Endothelial cell of umbilical vein (primary cell): ENCODE results near the gene ADCYAP1R1. TPM values are rescaled to one million over a fixed set of nuclear protein-coding genes. Genes with fewer than 3 reads are reported as not detected.

Experiments used
- BruUV-seq: library from RNA; stranded (reverse); fragments of 400-500 nt; replicated peaks from 2 replicates; lab custom pipeline; 2021; lab: Mats Ljungman, UMichigan
- CTCF ChIA-PET: fragments of 300-600, 350-600 bp; sonication (Branson Sonifier 250); formaldehyde crosslinking; loops from one replicate; lab custom pipeline; 2021; ENCODE audit warnings: antibody characterized with exemption, inconsistent platforms; lab: Charles Lee
- POLR2A ChIA-PET: fragments of 300-600, 350-600 bp; sonication (Branson Sonifier 250); formaldehyde crosslinking; loops from one replicate; lab custom pipeline; 2021; ENCODE audit warnings: antibody characterized with exemption, inconsistent platforms; lab: Charles Lee
- DNase-seq: peaks from one replicate; pipeline ENCODE4 v3.0.0-alpha.2; 2011; ENCODE audit warnings: low read depth, low spot score
- FAIRE-seq: peaks from 2 replicates; lab custom pipeline; 2011; peaks lifted over from hg19 to GRCh38; lab: Jason Lieb, UNC
- H2AFZ ChIP-seq: 2 replicates; pipeline ENCODE4 v1.6.0; 2012; ENCODE audit warnings: low read depth, low read length, control low read depth, inconsistent platforms
- H3K27ac ChIP-seq: 2 replicates; pipeline ENCODE4 v1.5.1; 2011; ENCODE audit warnings: low read depth, mild to moderate bottlenecking, control low read depth, low read length, moderate library complexity; ENCODE audit not compliant: insufficient read depth
- H3K27me3 ChIP-seq, 2 experiments: 2 replicates each; pipeline versions ENCODE4 v1.6.0 to v1.6.1; 2011; ENCODE audit warnings: low read length in 2 of 2, mixed read lengths in 1 of 2; ENCODE audit not compliant: control insufficient read depth in 2 of 2, insufficient read depth in 2 of 2
- H3K36me3 ChIP-seq, 2 experiments: 2 replicates in 1 of 2; 3 replicates in 1 of 2; pipeline ENCODE4 v1.5.1; 2011; ENCODE audit warnings: low read length in 2 of 2, mild to moderate bottlenecking in 1 of 2, moderate library complexity in 1 of 2; ENCODE audit not compliant: control insufficient read depth in 2 of 2, insufficient read depth in 2 of 2; ENCODE audit errors: extremely low read depth in 1 of 2
- H3K4me1 ChIP-seq: 3 replicates; pipeline ENCODE4 v1.5.1; 2011; ENCODE audit warnings: mild to moderate bottlenecking, low read length; ENCODE audit not compliant: control insufficient read depth, insufficient read depth; ENCODE audit errors: extremely low read depth
- H3K4me2 ChIP-seq: 2 replicates; pipeline ENCODE4 v1.6.1; 2011; ENCODE audit warnings: low read length, control low read depth, mixed read lengths; ENCODE audit not compliant: insufficient read depth
- H3K4me3 ChIP-seq, 3 experiments: fragments of 200-600 bp in 1 of 3; sonication (generic), shearing (Covaris generic) in 1 of 3; replicated peaks in 1 of 3; 2 replicates each; pipeline ENCODE4 v1.5.1; 2011 to 2016; ENCODE audit warnings: control low read depth in 3 of 3, low read length in 3 of 3, mild to moderate bottlenecking in 2 of 3, inconsistent platforms in 1 of 3, low read depth in 1 of 3, moderate library complexity in 1 of 3; ENCODE audit not compliant: insufficient read depth in 1 of 3
- H3K79me2 ChIP-seq: 2 replicates; pipeline ENCODE4 v1.6.0; 2012; ENCODE audit warnings: low read length, inconsistent platforms; ENCODE audit not compliant: control insufficient read depth, insufficient read depth
- H3K9ac ChIP-seq: replicated peaks from 2 replicates; pipeline ENCODE3; 2011; ENCODE audit warnings: low read length, control low read depth; ENCODE audit not compliant: insufficient read depth; ENCODE audit errors: extremely low read depth
- H3K9me1 ChIP-seq: replicated peaks from 3 replicates; pipeline ENCODE4 v1.6.0; 2011; ENCODE audit warnings: mild to moderate bottlenecking, low read length; ENCODE audit not compliant: control insufficient read depth, insufficient read depth; ENCODE audit errors: extremely low read depth
- H3K9me3 ChIP-seq: replicated peaks from 2 replicates; pipeline ENCODE4 v1.5.1; 2012; ENCODE audit warnings: low read length, inconsistent platforms; ENCODE audit not compliant: control insufficient read depth, insufficient read depth
- H4K20me1 ChIP-seq: replicated peaks from 2 replicates; pipeline ENCODE3; 2011; ENCODE audit warnings: mild to moderate bottlenecking, low read length; ENCODE audit not compliant: control insufficient read depth, insufficient read depth; ENCODE audit errors: extremely low read depth
- EZH2 ChIP-seq: IDR thresholded peaks from 2 replicates; pipeline ENCODE4 v1.6.1; 2012; ENCODE audit warnings: borderline replicate concordance, low read depth, mild to moderate bottlenecking, moderate library complexity, low read length, inconsistent platforms; ENCODE audit not compliant: severe bottlenecking
- FOS ChIP-seq: IDR thresholded peaks from 2 replicates; pipeline ENCODE4 v1.6.1; 2011; ENCODE audit warnings: mild to moderate bottlenecking, low read length, moderate library complexity, borderline replicate concordance; ENCODE audit not compliant: insufficient read depth
- GATA2 ChIP-seq: IDR thresholded peaks from 2 replicates; pipeline ENCODE4 v1.7.0; 2011; ENCODE audit warnings: low read depth, mild to moderate bottlenecking, moderate library complexity, mixed read lengths, low read length; ENCODE audit not compliant: insufficient read length, insufficient read depth
- JUN ChIP-seq: IDR thresholded peaks from 2 replicates; pipeline ENCODE4 v1.6.1; 2011; ENCODE audit warnings: borderline replicate concordance, low read depth; ENCODE audit not compliant: insufficient read length, insufficient read depth
- MYC ChIP-seq: IDR thresholded peaks from one replicate; pipeline ENCODE4 v1.6.1; 2011; ENCODE audit warnings: mild to moderate bottlenecking, low read depth, low read length
- POLR2A ChIP-seq: IDR thresholded peaks from 2 replicates; pipeline ENCODE4 v1.6.1; 2012; ENCODE audit warnings: low read depth, mild to moderate bottlenecking, control low read depth, low read length
- POLR2AphosphoS5 ChIP-seq: IDR thresholded peaks from 2 replicates; pipeline ENCODE4 v1.6.1; 2012; ENCODE audit warnings: low read depth, mild to moderate bottlenecking, control low read depth, low read length, moderate library complexity; ENCODE audit not compliant: insufficient read depth
- dilution Hi-C: fragments of 300-500 bp; cut with MboI; formaldehyde crosslinking; loops from one replicate; pipeline ENCODE4 v1.15.0; 2019; ENCODE audit warnings: low sequenced_read_pairs; ENCODE audit not compliant: extremely low pct_ligation_motif_present
- intact Hi-C: fragments of 100-400 bp; cut with micrococcal nuclease; formaldehyde crosslinking; loops from one replicate; pipeline ENCODE4 v1.10.0; 2022
- polyA plus RNA-seq, 4 experiments: library from polyadenylated mRNA; depleted of rRNA in 3 of 4; stranded (reverse) in 3 of 4; unstranded in 1 of 4; fragments of >200 nt; gene quantifications; 2 replicates each; pipeline versions ENCODE4 v1.2.1 to v1.2.3, GENCODE V29; 2011 to 2012; ENCODE audit warnings: missing spikeins in 1 of 4
- total RNA-seq: library from RNA; stranded (reverse); gene quantifications from 2 replicates; pipeline ENCODE4 v1.2.3, GENCODE V29; 2021
- TF ChIP-seq, protein P1 (sequence below): IDR thresholded peaks from 2 replicates; pipeline ENCODE4 v1.6.1; 2011; ENCODE audit not compliant: insufficient read depth, insufficient read length
- TF ChIP-seq, protein P2 (sequence below), 2 donors: IDR thresholded peaks; 1 replicate in 1 of 2; 2 replicates in 1 of 2; pipeline ENCODE4 v1.5.1; 2011; ENCODE audit warnings: low read length in 2 of 2, mild to moderate bottlenecking in 2 of 2, moderate library complexity in 2 of 2, control low read depth in 1 of 2, inconsistent platforms in 1 of 2, low read depth in 1 of 2; ENCODE audit not compliant: insufficient read depth in 1 of 2; ENCODE audit errors: extremely low read depth in 1 of 2

ADCYAP1R1 gene
- total and polyA plus RNA-seq, 2 donors (not counting 3 experiments of a cell fraction or from before 2014, with no cell fraction given): 0.04 TPM; not detected in 1

DNA sequence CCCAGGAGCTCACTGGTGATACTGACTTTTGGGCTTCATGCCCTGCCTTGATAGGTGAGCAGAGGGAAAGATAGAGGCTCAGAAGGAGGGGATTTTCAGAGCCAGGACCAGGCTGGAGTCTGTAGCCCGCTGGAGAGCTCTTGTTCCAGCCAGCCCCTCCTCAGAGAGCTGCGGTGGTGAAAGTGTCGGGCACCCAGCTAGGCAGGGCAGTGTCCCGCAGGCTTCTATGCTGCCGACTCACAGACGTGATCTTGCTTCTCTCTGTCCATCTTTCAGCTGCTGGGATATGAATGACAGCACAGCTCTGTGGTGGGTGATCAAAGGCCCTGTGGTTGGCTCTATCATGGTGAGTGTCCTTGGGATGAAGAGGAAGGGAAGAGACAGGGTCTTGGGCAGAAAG, 35.2 kb downstream of the ADCYAP1R1 start:
- no peak for FAIRE-seq
- dilution Hi-C loops (no loop called here), intact Hi-C loops (no loop called here)
- Histone ChIP-seq H3K4me3 (no peak overlapping the region), H3K9ac (no peak overlapping the region), H3K4me1 (peaks cover 8% of the 10 kb centered on the region), H4K20me1 (no peaks in the 10 kb centered on the region), H3K9me1 (no peaks in the 10 kb centered on the region), H2AFZ (no peak overlapping the region), H3K27ac (no peak overlapping the region), H3K4me2 (no peak overlapping the region), H3K9me3 (no peaks in the 10 kb centered on the region), H3K36me3 (no peaks in the 10 kb centered on the region), H3K79me2 (no peaks in the 10 kb centered on the region), H3K27me3 (peaks cover 0 to 8% of the 10 kb centered on the region in 2 experiments)
- no peak for DNase-seq
- no TSS peak for BruUV-seq
- POLR2A ChIA-PET: no interaction called here
- TF ChIP-seq POLR2A (no peak), EZH2 (no peak), FOS (no peak), POLR2AphosphoS5 (no peak), JUN (no peak), MYC (no peak), GATA2 (no peak)
- TF ChIP-seq, protein P1, sequence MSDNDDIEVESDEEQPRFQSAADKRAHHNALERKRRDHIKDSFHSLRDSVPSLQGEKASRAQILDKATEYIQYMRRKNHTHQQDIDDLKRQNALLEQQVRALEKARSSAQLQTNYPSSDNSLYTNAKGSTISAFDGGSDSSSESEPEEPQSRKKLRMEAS: no peak
- TF ChIP-seq, protein P2, sequence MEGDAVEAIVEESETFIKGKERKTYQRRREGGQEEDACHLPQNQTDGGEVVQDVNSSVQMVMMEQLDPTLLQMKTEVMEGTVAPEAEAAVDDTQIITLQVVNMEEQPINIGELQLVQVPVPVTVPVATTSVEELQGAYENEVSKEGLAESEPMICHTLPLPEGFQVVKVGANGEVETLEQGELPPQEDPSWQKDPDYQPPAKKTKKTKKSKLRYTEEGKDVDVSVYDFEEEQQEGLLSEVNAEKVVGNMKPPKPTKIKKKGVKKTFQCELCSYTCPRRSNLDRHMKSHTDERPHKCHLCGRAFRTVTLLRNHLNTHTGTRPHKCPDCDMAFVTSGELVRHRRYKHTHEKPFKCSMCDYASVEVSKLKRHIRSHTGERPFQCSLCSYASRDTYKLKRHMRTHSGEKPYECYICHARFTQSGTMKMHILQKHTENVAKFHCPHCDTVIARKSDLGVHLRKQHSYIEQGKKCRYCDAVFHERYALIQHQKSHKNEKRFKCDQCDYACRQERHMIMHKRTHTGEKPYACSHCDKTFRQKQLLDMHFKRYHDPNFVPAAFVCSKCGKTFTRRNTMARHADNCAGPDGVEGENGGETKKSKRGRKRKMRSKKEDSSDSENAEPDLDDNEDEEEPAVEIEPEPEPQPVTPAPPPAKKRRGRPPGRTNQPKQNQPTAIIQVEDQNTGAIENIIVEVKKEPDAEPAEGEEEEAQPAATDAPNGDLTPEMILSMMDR (IDR thresholded peaks at IDR 0.05; ENCODE audit: extremely low read depth in 1 of 2, insufficient read depth in 1 of 2, low read depth in 1 of 2, low read length in 2 of 2): no peak
- CTCF ChIA-PET: interaction anchor here (0.7 to 1.7 kb wide), 4 partner anchors 35 to 149 kb away, joined by 3 to 7 read pairs (median 4); no protein-coding TSS in a partner anchor
